B cell (primary cell): Measurements from ENCODE around the gene SLC26A3. TPM values are rescaled to one million over a fixed set of nuclear protein-coding genes. Genes with fewer than 3 reads are reported as not detected.

Experiments
- ATAC-seq: fragments of 200-7000 bp; cut with Tn5 transposase; one replicate; pipeline ENCODE4 v1.10.0; 2021; ENCODE audit warnings: low read depth, mild to moderate bottlenecking, moderate number of reproducible peaks, moderate library complexity
- CTCF ChIA-PET: fragments of 350-600 bp; sonication (Branson Sonifier 250); formaldehyde crosslinking; loops from one replicate; lab custom pipeline; 2021; ENCODE audit warnings: antibody characterized with exemption, inconsistent platforms; lab: Charles Lee
- POLR2A ChIA-PET: fragments of 350-600 bp; sonication (Branson Sonifier 250); formaldehyde crosslinking; loops from one replicate; lab custom pipeline; 2021; ENCODE audit warnings: antibody characterized with exemption; lab: Charles Lee
- DNase-seq: peaks from one replicate; pipeline ENCODE4 v3.0.0; 2013
- H2AFZ ChIP-seq: 2 replicates; pipeline ENCODE4 v1.6.1; 2012; ENCODE audit warnings: mild to moderate bottlenecking, low read depth, low read length; ENCODE audit not compliant: insufficient read depth, poor library complexity, severe bottlenecking
- H3K27ac ChIP-seq, 2 donors: 1 replicate in 1 of 2; 2 replicates in 1 of 2; pipeline ENCODE4 v1.5.1; 2012 to 2013; ENCODE audit warnings: low read length in 2 of 2, mild to moderate bottlenecking in 2 of 2, moderate library complexity in 1 of 2
- H3K27me3 ChIP-seq, 4 experiments: fragments of 200-600 bp in 1 of 4; sonication (generic) in 1 of 4; replicated peaks in 1 of 4; 1 replicate in 2 of 4; 2 replicates in 2 of 4; pipeline versions ENCODE4 v1.6.1 to v1.7.0; 2013 to 2016; ENCODE audit warnings: low read length in 3 of 4, mild to moderate bottlenecking in 2 of 4, mixed read lengths in 1 of 4, moderate library complexity in 1 of 4; ENCODE audit not compliant: insufficient read depth in 4 of 4, control insufficient read depth in 3 of 4; ENCODE audit errors: control extremely low read depth in 1 of 4
- H3K36me3 ChIP-seq, 2 experiments: replicated peaks in 1 of 2; 1 replicate in 1 of 2; 2 replicates in 1 of 2; pipeline versions ENCODE4 v1.6.1 to v1.7.1; 2013; ENCODE audit warnings: low read length in 1 of 2; ENCODE audit not compliant: insufficient read depth in 2 of 2, control insufficient read depth in 1 of 2; ENCODE audit errors: control extremely low read depth in 1 of 2, extremely low read depth in 1 of 2
- H3K4me1 ChIP-seq, 2 donors: fragments of 200-600 bp in 1 of 2; sonication (generic) in 1 of 2; 1 replicate in 1 of 2; 2 replicates in 1 of 2; pipeline versions ENCODE4 v1.5.1 to v1.6.1; 2013 to 2017; ENCODE audit warnings: low read length in 2 of 2; ENCODE audit not compliant: control insufficient read depth in 2 of 2, insufficient read depth in 2 of 2
- H3K4me2 ChIP-seq: replicated peaks from 2 replicates; pipeline ENCODE3; 2012; ENCODE audit warnings: mild to moderate bottlenecking, low read depth, low read length; ENCODE audit not compliant: poor library complexity, severe bottlenecking
- H3K4me3 ChIP-seq, 5 experiments: fragments of 200-600 bp in 1 of 5; sonication (generic) in 1 of 5; 1 replicate in 3 of 5; 2 replicates in 2 of 5; pipeline versions ENCODE4 v1.5.1 to v1.7.0; 2011 to 2016; ENCODE audit warnings: low read length in 4 of 5, mild to moderate bottlenecking in 4 of 5, low read depth in 2 of 5, control low read depth in 1 of 5, moderate library complexity in 1 of 5; ENCODE audit not compliant: insufficient read depth in 1 of 5; ENCODE audit errors: control extremely low read depth in 1 of 5, extremely low read depth in 1 of 5
- H3K79me2 ChIP-seq: fragments of 200-600 bp; sonication (generic); one replicate; pipeline ENCODE4 v1.6.0; 2016; ENCODE audit warnings: low read length; ENCODE audit not compliant: control insufficient read depth, insufficient read depth
- H3K9ac ChIP-seq: fragments of 200-600 bp; sonication (generic); 2 replicates; pipeline ENCODE4 v1.6.1; 2017; ENCODE audit warnings: mild to moderate bottlenecking, low read length, moderate library complexity
- H3K9me3 ChIP-seq, 3 donors: one replicate each; pipeline versions ENCODE4 v1.6.1 to v1.7.1; 2013; ENCODE audit warnings: low read length in 2 of 3; ENCODE audit not compliant: control insufficient read depth in 2 of 3, insufficient read depth in 1 of 3; ENCODE audit errors: control extremely low read depth in 1 of 3
- H4K20me1 ChIP-seq: 2 replicates; pipeline ENCODE4 v1.6.0; 2012; ENCODE audit warnings: mild to moderate bottlenecking, low read length; ENCODE audit not compliant: insufficient read depth, control insufficient read depth, poor library complexity, severe bottlenecking
- H3K27ac Mint-ChIP-seq: one replicate; pipeline ENCODE4 v1.8.0; 2021; ENCODE audit warnings: mixed read lengths
- H3K27me3 Mint-ChIP-seq: one replicate; pipeline ENCODE4 v1.8.0; 2021; ENCODE audit warnings: mixed read lengths
- H3K4me1 Mint-ChIP-seq: one replicate; pipeline ENCODE4 v1.8.0; 2021; ENCODE audit warnings: mixed read lengths
- H3K4me3 Mint-ChIP-seq: one replicate; pipeline ENCODE4 v1.8.0; 2021; ENCODE audit warnings: mixed read lengths
- H3K9me3 Mint-ChIP-seq: one replicate; pipeline ENCODE4 v1.8.0; 2022; ENCODE audit warnings: mixed read lengths; ENCODE audit not compliant: insufficient read depth
- CTCF ChIP-seq: fragments of 200-600 bp; IDR thresholded peaks from one replicate; pipeline ENCODE4 v1.8.0; 2022; ENCODE audit warnings: antibody characterized with exemption, mild to moderate bottlenecking
- EZH2 ChIP-seq: IDR thresholded peaks from 2 replicates; pipeline ENCODE4 v1.6.1; 2012; ENCODE audit warnings: borderline replicate concordance, low read depth, mild to moderate bottlenecking, moderate library complexity, low read length; ENCODE audit not compliant: insufficient read depth, poor library complexity, severe bottlenecking
- WGBS: methylation state at CpG from one replicate; pipeline ENCODE4 v1.1.5; 2013; ENCODE audit warnings: missing lambda C conversion rate; ENCODE audit not compliant: insufficient coverage; 5-methylcytosine and 5-hydroxymethylcytosine counted together
- intact Hi-C: fragments of 100-400 bp; cut with micrococcal nuclease; formaldehyde crosslinking; loops from one replicate; pipeline ENCODE4 v1.10.0; 2022
- polyA plus RNA-seq: library from polyadenylated mRNA; depleted of rRNA; stranded (reverse); fragments of >200 nt; gene quantifications from 2 replicates; pipeline ENCODE4 v1.2.3, GENCODE V29; 2012
- total RNA-seq, 2 donors: library from RNA; stranded (reverse); fragments of 120-200 nt in 1 of 2; gene quantifications; 1 replicate in 1 of 2; 2 replicates in 1 of 2; pipeline versions ENCODE4 v1.2.3 to v1.2.4, GENCODE V29; 2013 to 2022

Gene SLC26A3
- total and polyA plus RNA-seq, 2 donors (not counting 1 experiment from before 2014, with no cell fraction given): not detected

- Histone ChIP-seq H3K4me2 (no peak overlapping the region), H2AFZ (no peak overlapping the region), H3K79me2 (no peaks in the 10 kb centered on the region), H3K9me3 (peaks cover 0 to 9% (median 0%) of the 10 kb centered on the region in 3 donors), H3K9ac (no peak overlapping the region), H3K4me3 (no peak overlapping the region), H3K36me3 (no peaks in the 10 kb centered on the region), H3K27ac (no peak overlapping the region), H3K27me3 (no peaks in the 10 kb centered on the region), H4K20me1 (no peaks in the 10 kb centered on the region), H3K4me1 (no peaks in the 10 kb centered on the region)
- ATAC-seq: no peak
- POLR2A ChIA-PET: no interaction called here
- no peak for DNase-seq
- intact Hi-C loops: no loop called here
- 98% methylated on average over 12 of the region's 16 CpGs for WGBS
- H3K27ac Mint-ChIP-seq: no peak overlapping the region
- CTCF ChIA-PET: no interaction called here
- no peaks in the 10 kb centered on the region for H3K4me1 Mint-ChIP-seq
- H3K9me3 Mint-ChIP-seq: no peaks in the 10 kb centered on the region
- H3K27me3 Mint-ChIP-seq: peaks cover 8% of the 10 kb centered on the region
- no peak overlapping the region for H3K4me3 Mint-ChIP-seq
- TF ChIP-seq CTCF: no peak
- no peak for TF ChIP-seq EZH2
Observed at GRCh38 chr7:107843184-107843583, 40.2 kb upstream of the SLC26A3 start.

- Histone ChIP-seq H3K27me3 (no peaks in the 10 kb centered on the region), H3K9me3 (peaks cover 0 to 3% (median 0%) of the 10 kb centered on the region in 3 donors), H3K9ac (no peak overlapping the region), H3K27ac (no peak overlapping the region), H3K4me2 (no peak overlapping the region), H4K20me1 (no peaks in the 10 kb centered on the region), H3K4me1 (no peaks in the 10 kb centered on the region), H3K4me3 (no peak overlapping the region), H3K79me2 (no peaks in the 10 kb centered on the region), H2AFZ (no peak overlapping the region), H3K36me3 (no peaks in the 10 kb centered on the region)
- Mint-ChIP-seq H3K4me1 (no peaks in the 10 kb centered on the region), H3K27me3 (peaks cover 12% of the 10 kb centered on the region), H3K27ac (no peak overlapping the region), H3K9me3 (no peaks in the 10 kb centered on the region), H3K4me3 (no peak overlapping the region)
- intact Hi-C loops: no loop called here
- TF ChIP-seq EZH2: no peak
- TF ChIP-seq CTCF: no peak
- ChIA-PET POLR2A (no interaction called here), CTCF (no interaction called here)
- DNase-seq (no peak), ATAC-seq (no peak)
- WGBS: no CpG with 5 or more reads among the region's 3 CpGs
Observed at GRCh38 chr7:107842213-107842612, 39.2 kb upstream of the SLC26A3 start.
